CD14-positive monocyte (primary cell): Measurements from ENCODE around the gene CELSR3. TPM values are rescaled to one million over a fixed set of nuclear protein-coding genes. Genes with fewer than 3 reads are reported as not detected.
A peak's percentile ranks its signal among the peaks of the same experiment; 100 is the strongest.

Source experiments
- DNase-seq, 3 donors: peaks; one replicate each; pipeline ENCODE4 v3.0.0-alpha.2; 2011 to 2022
- H2AFZ ChIP-seq: 2 replicates; pipeline ENCODE4 v1.6.0; 2012; ENCODE audit warnings: mild to moderate bottlenecking, low read depth, low read length, inconsistent platforms; ENCODE audit not compliant: insufficient read depth, poor library complexity, severe bottlenecking
- H3K27ac ChIP-seq, 2 donors: 1 replicate in 1 of 2; 2 replicates in 1 of 2; pipeline ENCODE4 v1.5.1; 2012 to 2013; ENCODE audit warnings: low read length in 2 of 2, control low read depth in 1 of 2, inconsistent platforms in 1 of 2, low read depth in 1 of 2, mild to moderate bottlenecking in 1 of 2
- H3K27me3 ChIP-seq, 2 donors: one replicate each; pipeline versions ENCODE4 v1.6.0 to v1.6.1; 2011 to 2013; ENCODE audit warnings: low read length in 2 of 2; ENCODE audit not compliant: control insufficient read depth in 2 of 2, insufficient read depth in 2 of 2
- H3K36me3 ChIP-seq, 2 donors: replicated peaks in 1 of 2; 1 replicate in 1 of 2; 2 replicates in 1 of 2; pipeline versions ENCODE4 v1.5.1 to v1.6.1; 2012 to 2013; ENCODE audit warnings: low read length in 2 of 2, control low read depth in 1 of 2, inconsistent platforms in 1 of 2, mild to moderate bottlenecking in 1 of 2; ENCODE audit not compliant: insufficient read depth in 2 of 2, control insufficient read depth in 1 of 2
- H3K4me1 ChIP-seq, 2 donors: 1 replicate in 1 of 2; 2 replicates in 1 of 2; pipeline versions ENCODE4 v1.5.1 to v1.6.1; 2012 to 2013; ENCODE audit warnings: low read length in 2 of 2, control low read depth in 1 of 2, inconsistent platforms in 1 of 2, mild to moderate bottlenecking in 1 of 2, moderate library complexity in 1 of 2; ENCODE audit not compliant: insufficient read depth in 2 of 2, control insufficient read depth in 1 of 2
- H3K4me2 ChIP-seq: replicated peaks from 2 replicates; pipeline ENCODE3; 2012; ENCODE audit warnings: low read length, moderate library complexity, mild to moderate bottlenecking; ENCODE audit not compliant: poor library complexity, severe bottlenecking; ENCODE audit errors: extremely low read depth
- H3K4me3 ChIP-seq, 3 experiments: fragments of 200-600 bp in 1 of 3; sonication (generic) in 1 of 3; replicated peaks in 1 of 3; 1 replicate in 2 of 3; 2 replicates in 1 of 3; pipeline ENCODE4 v1.5.1; 2011 to 2013; ENCODE audit warnings: low read length in 3 of 3, mild to moderate bottlenecking in 3 of 3, control low read depth in 2 of 3, low read depth in 2 of 3, inconsistent platforms in 1 of 3, moderate library complexity in 1 of 3
- H3K79me2 ChIP-seq: 2 replicates; pipeline ENCODE4 v1.6.0; 2012; ENCODE audit warnings: mild to moderate bottlenecking, control low read depth, inconsistent platforms, low read length, moderate library complexity; ENCODE audit not compliant: insufficient read depth
- H3K9ac ChIP-seq: 2 replicates; pipeline ENCODE4 v1.6.0; 2017; ENCODE audit warnings: low read length, mild to moderate bottlenecking; ENCODE audit not compliant: insufficient read depth, poor library complexity, severe bottlenecking
- H3K9me3 ChIP-seq, 2 donors: replicated peaks in 1 of 2; 1 replicate in 1 of 2; 2 replicates in 1 of 2; pipeline versions ENCODE4 v1.5.1 to v1.6.1; 2012 to 2013; ENCODE audit warnings: low read length in 2 of 2, control low read depth in 1 of 2; ENCODE audit not compliant: control insufficient read depth in 1 of 2, insufficient read depth in 1 of 2
- H4K20me1 ChIP-seq: 2 replicates; pipeline ENCODE4 v1.6.0; 2012; ENCODE audit warnings: mild to moderate bottlenecking, low read length, control low read depth, moderate library complexity; ENCODE audit not compliant: insufficient read depth
- H3K27ac Mint-ChIP-seq, 7 donors: one replicate each; pipeline ENCODE4 v1.8.0; 2020; ENCODE audit warnings: mild to moderate bottlenecking in 7 of 7, mixed read lengths in 7 of 7, moderate library complexity in 6 of 7, inconsistent platforms in 2 of 7
- H3K27me3 Mint-ChIP-seq, 3 donors: one replicate each; pipeline ENCODE4 v1.8.0; 2021 to 2022; ENCODE audit warnings: low read depth in 3 of 3, mild to moderate bottlenecking in 3 of 3, mixed read lengths in 3 of 3, moderate library complexity in 3 of 3, inconsistent platforms in 1 of 3
- H3K36me3 Mint-ChIP-seq, 2 donors: one replicate each; pipeline ENCODE4 v1.8.0; 2020; ENCODE audit warnings: mixed read lengths in 2 of 2, inconsistent platforms in 1 of 2, mild to moderate bottlenecking in 1 of 2
- H3K4me1 Mint-ChIP-seq: one replicate; pipeline ENCODE4 v1.8.0; 2020; ENCODE audit warnings: mild to moderate bottlenecking, mixed read lengths
- H3K4me3 Mint-ChIP-seq, 2 donors: one replicate each; pipeline ENCODE4 v1.8.0; 2020; ENCODE audit warnings: mild to moderate bottlenecking in 2 of 2, mixed read lengths in 2 of 2, moderate library complexity in 1 of 2
- H3K9me3 Mint-ChIP-seq, 7 donors: one replicate each; pipeline ENCODE4 v1.8.0; 2020 to 2022; ENCODE audit warnings: mixed read lengths in 7 of 7, mild to moderate bottlenecking in 6 of 7, moderate library complexity in 6 of 7, inconsistent platforms in 2 of 7
- WGBS: methylation state at CpG from one replicate; pipeline ENCODE4 v1.1.5; 2013; ENCODE audit warnings: missing lambda C conversion rate; ENCODE audit not compliant: insufficient coverage; 5-methylcytosine and 5-hydroxymethylcytosine counted together
- intact Hi-C, 2 donors: fragments of 100-400 bp; cut with micrococcal nuclease; formaldehyde crosslinking; loops; one replicate each; pipeline versions ENCODE4 v1.15.0 to v1.15.1; 2023
- polyA plus RNA-seq, 3 donors: library from polyadenylated mRNA; depleted of rRNA in 1 of 3; unstranded in 2 of 3; stranded (reverse) in 1 of 3; fragments of 300-500 nt in 2 of 3; fragments of >200 nt in 1 of 3; fragmentation: Illumina TruSeq in 2 of 3; gene quantifications; 1 replicate in 2 of 3; 2 replicates in 1 of 3; pipeline ENCODE4 v1.2.3, GENCODE V29; 2012 to 2021
- TF ChIP-seq, protein P1 (sequence below): fragments of 200-600 bp; IDR thresholded peaks from one replicate; pipeline ENCODE4 v1.8.0; 2022; ENCODE audit warnings: antibody characterized with exemption, mild to moderate bottlenecking

CELSR3 gene
- polyA plus RNA-seq, 3 donors: 0.95 TPM; not detected in 2

DNA sequence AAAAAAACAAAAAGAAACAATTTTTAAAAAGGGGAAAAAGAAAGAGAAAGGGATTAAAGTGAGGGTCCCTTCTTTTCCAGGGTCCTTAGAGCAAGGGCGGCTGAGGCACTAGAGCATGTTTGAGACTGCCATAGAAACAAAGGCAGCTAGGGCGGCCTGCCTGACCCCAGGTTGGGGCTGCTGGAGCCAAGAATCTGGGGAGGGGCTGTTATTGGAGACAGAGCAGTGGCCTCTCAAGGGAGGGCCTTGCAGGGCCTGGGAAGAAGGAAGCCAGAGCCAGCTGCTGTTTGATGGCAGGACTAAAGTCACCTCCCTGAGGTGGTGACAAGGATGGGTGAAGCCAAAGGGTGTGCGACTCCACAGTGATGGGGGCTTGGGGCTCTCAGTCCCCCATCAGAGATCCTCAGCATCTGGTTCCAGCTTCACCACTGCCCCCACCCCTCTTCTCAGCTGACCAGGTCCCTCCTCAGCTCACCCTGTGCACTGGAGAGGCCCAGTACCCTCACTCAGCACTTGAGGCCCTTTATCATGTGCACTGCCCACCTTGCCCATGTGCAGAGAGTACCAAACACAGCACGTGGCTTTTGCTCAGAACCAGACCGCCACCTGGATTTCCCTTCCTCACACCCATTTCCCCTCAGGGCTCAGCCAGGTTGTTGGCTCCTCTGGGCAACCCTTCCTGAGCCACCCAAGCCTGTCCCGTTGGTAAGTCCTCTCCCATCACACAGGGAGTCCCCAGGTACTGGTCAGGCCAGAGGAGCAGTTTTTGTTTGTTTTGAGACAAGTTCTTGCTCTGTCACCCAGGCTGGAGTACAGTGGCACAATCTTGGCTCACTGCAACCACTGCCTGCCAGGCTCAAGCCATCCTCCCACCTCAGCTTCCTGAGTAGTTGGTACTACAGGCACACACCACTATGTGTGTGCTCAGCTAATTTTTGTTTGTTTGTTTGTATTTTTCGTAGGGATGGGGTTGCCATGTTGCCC, 42.9 kb downstream of the CELSR3 start:
- no peak for DNase-seq
- H3K4me3 ChIP-seq: no peak overlapping the region
- no peak overlapping the region for H3K9ac ChIP-seq
- peaks cover 3 to 11% of the 10 kb centered on the region in 2 donors for H3K36me3 Mint-ChIP-seq
- no peak overlapping the region for H3K27ac ChIP-seq
- no peaks in the 10 kb centered on the region for H4K20me1 ChIP-seq
- TF ChIP-seq, protein P1, sequence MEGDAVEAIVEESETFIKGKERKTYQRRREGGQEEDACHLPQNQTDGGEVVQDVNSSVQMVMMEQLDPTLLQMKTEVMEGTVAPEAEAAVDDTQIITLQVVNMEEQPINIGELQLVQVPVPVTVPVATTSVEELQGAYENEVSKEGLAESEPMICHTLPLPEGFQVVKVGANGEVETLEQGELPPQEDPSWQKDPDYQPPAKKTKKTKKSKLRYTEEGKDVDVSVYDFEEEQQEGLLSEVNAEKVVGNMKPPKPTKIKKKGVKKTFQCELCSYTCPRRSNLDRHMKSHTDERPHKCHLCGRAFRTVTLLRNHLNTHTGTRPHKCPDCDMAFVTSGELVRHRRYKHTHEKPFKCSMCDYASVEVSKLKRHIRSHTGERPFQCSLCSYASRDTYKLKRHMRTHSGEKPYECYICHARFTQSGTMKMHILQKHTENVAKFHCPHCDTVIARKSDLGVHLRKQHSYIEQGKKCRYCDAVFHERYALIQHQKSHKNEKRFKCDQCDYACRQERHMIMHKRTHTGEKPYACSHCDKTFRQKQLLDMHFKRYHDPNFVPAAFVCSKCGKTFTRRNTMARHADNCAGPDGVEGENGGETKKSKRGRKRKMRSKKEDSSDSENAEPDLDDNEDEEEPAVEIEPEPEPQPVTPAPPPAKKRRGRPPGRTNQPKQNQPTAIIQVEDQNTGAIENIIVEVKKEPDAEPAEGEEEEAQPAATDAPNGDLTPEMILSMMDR: no peak
- intact Hi-C loops: no loop called here
- H3K4me1 Mint-ChIP-seq: no peaks in the 10 kb centered on the region
- no peaks in the 10 kb centered on the region for H3K27me3 ChIP-seq
- peaks cover 22 to 38% of the 10 kb centered on the region in 2 donors for H3K9me3 ChIP-seq
- peaks cover 1 to 3% of the 10 kb centered on the region in 2 donors for H3K4me1 ChIP-seq
- no peaks in the 10 kb centered on the region for H3K79me2 ChIP-seq
- no peak overlapping the region for H3K4me2 ChIP-seq
- H2AFZ ChIP-seq: no peak overlapping the region
- H3K4me3 Mint-ChIP-seq: no peak overlapping the region
- 87% methylated on average over 6 of the region's 7 CpGs for WGBS
- H3K9me3 Mint-ChIP-seq: peaks cover 17 to 50% (median 37%) of the 10 kb centered on the region in 7 donors
- H3K27ac Mint-ChIP-seq: peak overlapping the region in 1 of 7 donors; percentile 62
- H3K27me3 Mint-ChIP-seq: peaks cover 0 to 2% (median 2%) of the 10 kb centered on the region in 3 donors
- H3K36me3 ChIP-seq: peaks cover under 1 to 9% of the 10 kb centered on the region in 2 donors

DNA sequence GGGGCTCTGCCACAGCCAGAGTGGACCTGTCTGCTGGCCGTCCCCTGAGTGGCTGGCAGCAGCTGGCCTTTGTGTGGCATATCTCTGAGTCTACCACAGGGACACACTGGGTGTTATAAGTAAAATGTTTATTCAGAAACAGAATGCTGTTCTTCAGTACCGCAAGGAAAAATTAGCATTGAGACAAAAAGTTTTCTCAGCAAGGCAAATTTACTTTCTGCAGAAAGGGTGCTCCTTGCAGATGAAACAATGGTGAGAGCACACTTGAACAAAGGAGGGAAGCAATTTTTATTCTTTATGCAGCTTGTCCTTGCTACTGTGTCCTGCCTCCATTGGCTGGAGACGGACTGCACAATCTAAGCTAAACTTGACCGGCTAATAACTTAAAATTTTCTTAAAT, 45.1 kb downstream of the CELSR3 start:
- Mint-ChIP-seq H3K4me1 (peaks cover 8% of the 10 kb centered on the region), H3K27me3 (peaks cover 0 to 5% (median 2%) of the 10 kb centered on the region in 3 donors), H3K27ac (no peak overlapping the region), H3K9me3 (peaks cover 17 to 52% (median 37%) of the 10 kb centered on the region in 7 donors), H3K4me3 (no peak overlapping the region), H3K36me3 (peaks cover 0 to 3% of the 10 kb centered on the region in 2 donors)
- Histone ChIP-seq H3K4me2 (no peak overlapping the region), H3K4me1 (peaks cover 16 to 19% of the 10 kb centered on the region in 2 donors), H3K36me3 (no peaks in the 10 kb centered on the region), H3K79me2 (no peaks in the 10 kb centered on the region), H3K27me3 (no peaks in the 10 kb centered on the region), H3K9ac (no peak overlapping the region), H4K20me1 (no peaks in the 10 kb centered on the region), H3K4me3 (peak overlapping the region in 1 of 3 experiments; percentile 32), H3K9me3 (peaks cover 22 to 38% of the 10 kb centered on the region in 2 donors), H3K27ac (no peak overlapping the region), H2AFZ (no peak overlapping the region)
- DNase-seq: no peak
- TF ChIP-seq, protein P1: no peak
- intact Hi-C loops: no loop called here
- WGBS: 92% methylated on average over 2 of the region's 4 CpGs
